K562 (cell line): ENCODE results near the gene UCHL5. TPM values are rescaled to one million over a fixed set of nuclear protein-coding genes. Genes with fewer than 3 reads are reported as not detected.

Experiments used
- ATAC-seq: fragments of 200-7000 bp; cut with Tn5 transposase; 3 replicates; pipeline ENCODE4 v1.9.1; 2020; ENCODE audit warnings: moderate library complexity
- BruUV-seq: library from RNA; stranded (reverse); fragments of 400-500 nt; replicated peaks from 2 replicates; lab custom pipeline; 2021; lab: Mats Ljungman, UMichigan
- CTCF ChIA-PET: fragments of 300-600 bp; formaldehyde crosslinking; extraction: SDS; loops from one replicate; lab custom pipeline; 2021; ENCODE audit warnings: low intra/inter-chr PET ratio; lab: Yijun Ruan, JAX
- POLR2A ChIA-PET: fragments of 300-600, 350-650 bp; sonication (Branson Sonifier 250); formaldehyde crosslinking; extraction: SDS; loops from one replicate; lab custom pipeline; 2021; ENCODE audit warnings: antibody characterized with exemption, inconsistent platforms; lab: Yijun Ruan, JAX
- DNase-seq, 4 experiments: peaks; one replicate each; pipeline versions ENCODE4 v3.0.0 to v3.0.0-alpha.2; 2011 to 2018; ENCODE audit warnings: low spot score in 3 of 4, mixed read lengths in 3 of 4; ENCODE audit errors: extremely low read depth in 1 of 4
- FAIRE-seq: peaks from 2 replicates; lab custom pipeline; 2011; peaks lifted over from hg19 to GRCh38; lab: Jason Lieb, UNC
- H2AFZ ChIP-seq: 2 replicates; pipeline ENCODE4 v1.6.0; 2011; ENCODE audit warnings: low read depth, low read length, control low read depth, inconsistent platforms
- H3K27ac ChIP-seq: fragments of 200-600 bp; 3 replicates; pipeline ENCODE4 v1.8.0; 2011; ENCODE audit warnings: low read depth, mild to moderate bottlenecking, control low read depth, inconsistent platforms, low read length, moderate library complexity, mixed read lengths; ENCODE audit errors: extremely low read depth
- H3K27me3 ChIP-seq, 2 experiments: fragments of 300-600 bp in 1 of 2; 2 replicates in 1 of 2; 3 replicates in 1 of 2; pipeline versions ENCODE4 v1.6.0 to v1.8.0; 2011; ENCODE audit warnings: inconsistent platforms in 2 of 2, low read length in 2 of 2, mild to moderate bottlenecking in 1 of 2, mixed read lengths in 1 of 2, moderate library complexity in 1 of 2; ENCODE audit not compliant: control insufficient read depth in 2 of 2, insufficient read depth in 2 of 2
- H3K36me3 ChIP-seq: fragments of 300-600 bp; 3 replicates; pipeline ENCODE4 v1.8.0; 2011; ENCODE audit warnings: mild to moderate bottlenecking, low read length, inconsistent platforms; ENCODE audit not compliant: control insufficient read depth, insufficient read depth
- H3K4me1 ChIP-seq, 2 experiments: fragments of 200-600 bp in 1 of 2; replicated peaks in 1 of 2; 2 replicates in 1 of 2; 3 replicates in 1 of 2; pipeline versions ENCODE4 v1.5.1 to v1.8.0; 2011; ENCODE audit warnings: inconsistent platforms in 2 of 2, low read length in 2 of 2, mild to moderate bottlenecking in 1 of 2, mixed read lengths in 1 of 2, moderate library complexity in 1 of 2; ENCODE audit not compliant: control insufficient read depth in 2 of 2, insufficient read depth in 2 of 2
- H3K4me2 ChIP-seq: 2 replicates; pipeline ENCODE4 v1.6.1; 2011; ENCODE audit warnings: low read length, control low read depth, inconsistent platforms, mixed read lengths; ENCODE audit not compliant: insufficient read depth
- H3K4me3 ChIP-seq: fragments of 200-600 bp; sonication (generic), shearing (Covaris generic); 2 replicates; pipeline ENCODE4 v1.5.1; 2016; ENCODE audit warnings: control low read depth, inconsistent platforms
- H3K79me2 ChIP-seq: fragments of 200-600 bp; 3 replicates; pipeline ENCODE4 v1.8.0; 2011; ENCODE audit warnings: low read length, inconsistent platforms; ENCODE audit not compliant: control insufficient read depth, insufficient read depth
- H3K9ac ChIP-seq, 2 experiments: 2 replicates each; pipeline versions ENCODE4 v1.6.0 to v1.6.1; 2011; ENCODE audit warnings: low read depth in 2 of 2, low read length in 2 of 2, control low read depth in 1 of 2, inconsistent platforms in 1 of 2, mild to moderate bottlenecking in 1 of 2, mixed read lengths in 1 of 2; ENCODE audit not compliant: insufficient read depth in 1 of 2
- H3K9me1 ChIP-seq: one replicate; pipeline ENCODE4 v1.6.0; 2011; ENCODE audit warnings: inconsistent platforms, mild to moderate bottlenecking, low read length, moderate library complexity; ENCODE audit not compliant: control insufficient read depth, insufficient read depth
- H3K9me3 ChIP-seq: replicated peaks from 2 replicates; pipeline ENCODE4 v1.5.1; 2011; ENCODE audit warnings: low read depth, low read length, inconsistent platforms; ENCODE audit not compliant: control insufficient read depth, insufficient read depth
- H4K20me1 ChIP-seq: replicated peaks from 2 replicates; pipeline ENCODE4 v1.6.1; 2011; ENCODE audit warnings: low read length, inconsistent platforms, mixed read lengths; ENCODE audit not compliant: control insufficient read depth, insufficient read depth
- CBFA2T3 ChIP-seq: fragments of 450-650 bp; IDR thresholded peaks from 2 replicates; pipeline ENCODE4 v1.6.1; 2017
- FOXK2 ChIP-seq, 2 experiments: fragments of 450-650 bp; IDR thresholded peaks in 1 of 2; conservative IDR thresholded peaks in 1 of 2; 2 replicates each; pipeline ENCODE4 v1.6.1; 2016; ENCODE audit warnings: low read depth in 2 of 2, mild to moderate bottlenecking in 1 of 2
- NELFE ChIP-seq: IDR thresholded peaks from 2 replicates; pipeline ENCODE4 v1.6.1; 2011; ENCODE audit warnings: mild to moderate bottlenecking; ENCODE audit not compliant: insufficient read depth, insufficient read length
- SNAPC5 ChIP-seq: fragments of 250-450 bp; sonication (Bioruptor Pico); IDR thresholded peaks from 2 replicates; pipeline ENCODE4 v1.8.0; 2021; ENCODE audit warnings: moderate library complexity, mild to moderate bottlenecking, inconsistent platforms
- SPI1 ChIP-seq: IDR thresholded peaks from 2 replicates; pipeline ENCODE4 v1.6.1; 2011; ENCODE audit warnings: low read depth, low read length, control low read depth, borderline replicate concordance
- TCF3 ChIP-seq: sonication (generic); formaldehyde crosslinking; IDR thresholded peaks from 2 replicates; pipeline ENCODE4 v1.4.0; 2020; ENCODE audit warnings: mild to moderate bottlenecking, missing genetic modification reagents
- ZNF77 ChIP-seq: fragments of 250-450 bp; sonication (Bioruptor Pico); IDR thresholded peaks from 2 replicates; pipeline ENCODE4 v1.5.0; 2020
- WGBS: fragments of 100-300 bp; shearing (Covaris generic); methylation state at CpG from one replicate; pipeline ENCODE4 v1.1.6; 2016; ENCODE audit warnings: low coverage, mixed read lengths; ENCODE audit not compliant: insufficient coverage; ENCODE audit errors: missing lambda C conversion rate; 5-methylcytosine and 5-hydroxymethylcytosine counted together
- in situ Hi-C: fragments of 300-500 bp; cut with MboI; formaldehyde crosslinking; loops from 4 replicates; pipeline ENCODE4 v1.15.0; 2018; ENCODE audit warnings: inconsistent platforms, mixed read lengths
- intact Hi-C: fragments of 100-400 bp; cut with micrococcal nuclease; formaldehyde crosslinking; loops from 2 replicates; pipeline ENCODE4 v1.14.2; 2022
- polyA plus RNA-seq, 8 experiments: library from polyadenylated mRNA; depleted of rRNA in 4 of 8; stranded (reverse) in 5 of 8; unstranded in 3 of 8; fragments of >200 nt; fragmentation: Nextera tagmentation in 2 of 8; fragmentation: Illumina TruSeq in 1 of 8; extraction: Ambion mirVana in 2 of 8; extraction: Trizol in 1 of 8; gene quantifications; 2 replicates each; pipeline versions ENCODE4 v1.2.1 to v1.2.3, GENCODE V29; 2011 to 2014; ENCODE audit warnings: inconsistent platforms in 1 of 8, missing spikeins in 1 of 8
- total RNA-seq, 7 experiments: library from RNA; depleted of rRNA in 6 of 7; stranded (reverse); fragments of >200 nt in 6 of 7; fragmentation: Illumina TruSeq in 2 of 7; extraction: Trizol in 2 of 7; gene quantifications; 2 replicates each; pipeline versions ENCODE4 v1.2.1 to v1.2.3, GENCODE V29; 2011 to 2021; ENCODE audit warnings: low replicate concordance in 1 of 7

The UCHL5 gene
- total and polyA plus RNA-seq, 9 of the 15 experiments (the other 6 are each of a cell fraction or from before 2014, with no cell fraction given) = 61.0 to 206 (median 122) TPM

GRCh38 chr1:192967211-192967877 is 91.8 kb downstream of the UCHL5 start:
- WGBS = 26% methylated on average over 2 of the region's 2 CpGs
- no peak overlapping the region for H3K4me3 ChIP-seq

GRCh38 chr1:192966073-192966472 is 93.1 kb downstream of the UCHL5 start:
- Histone ChIP-seq H3K4me2 (no peak overlapping the region), H3K9me3 (no peaks in the 10 kb centered on the region), H3K79me2 (no peaks in the 10 kb centered on the region), H3K36me3 (no peaks in the 10 kb centered on the region), H3K27me3 (no peaks in the 10 kb centered on the region), H3K27ac (no peak overlapping the region)
- WGBS = 52% methylated on average over 2 of the region's 2 CpGs
- no peak for FAIRE-seq
- POLR2A ChIA-PET = no interaction called here
- in situ Hi-C loops = no loop called here
- TF ChIP-seq NELFE = no peak
- TF ChIP-seq, all 486 proteins: peak for 0
- BruUV-seq = no TSS peak
- intact Hi-C loops = no loop called here
- DNase-seq (no peak), ATAC-seq (no peak)
- Histone ChIP-seq H3K9me1 (no peaks in the 10 kb centered on the region), H3K4me1 (peaks cover 0 to 8% of the 10 kb centered on the region in 2 experiments; a peak in 2 of 5 replicates), H4K20me1 (no peaks in the 10 kb centered on the region), H3K9ac (no peak overlapping the region), H2AFZ (no peak overlapping the region), H3K4me3 (no peak overlapping the region)
- CTCF ChIA-PET = no interaction called here

More at GRCh38 chr1:192967211-192967877, 91.8 kb downstream of the UCHL5 start:
- no peaks in the 10 kb centered on the region for H3K79me2 ChIP-seq
- no peaks in the 10 kb centered on the region for H3K27me3 ChIP-seq
- ATAC-seq = peak; percentile 63
- no peaks in the 10 kb centered on the region for H4K20me1 ChIP-seq
- H3K27ac ChIP-seq = no peak overlapping the region
- H3K36me3 ChIP-seq = no peaks in the 10 kb centered on the region
- POLR2A ChIA-PET = interaction anchor here (0.9 kb wide), 1 partner anchor 10 kb away, joined by 3 read pairs; no protein-coding TSS in a partner anchor
- FAIRE-seq = peak; percentile 52
- H3K9me1 ChIP-seq = no peaks in the 10 kb centered on the region
- H3K4me1 ChIP-seq = peaks cover 3 to 8% of the 10 kb centered on the region in 2 experiments; a peak in 3 of 5 replicates
- intact Hi-C loops = no loop called here
- DNase-seq = peak in 1 of 4 experiments; percentile 26
- peak in 1 of 2 experiments; percentile 27; a peak in 1 of 4 replicates for TF ChIP-seq FOXK2 (conservative IDR thresholded peaks at IDR 0.05 in 1 of 2, IDR thresholded peaks at IDR 0.05 in 1 of 2; ENCODE audit: low read depth in 2 of 2)
- peak; percentile 74; the same call in 1 of the 2 replicates for TF ChIP-seq SPI1
- TF ChIP-seq TCF3 (CRISPR knock-in tag) = peak; percentile 29; the same call in 1 of the 2 replicates
- no peak for TF ChIP-seq SNAPC5 (CRISPR knock-in tag)
- TF ChIP-seq CBFA2T3 = peak; percentile 28
- no peak for TF ChIP-seq ZNF77 (CRISPR knock-in tag)
- TF ChIP-seq, all 486 proteins: peak for 4
- Histone ChIP-seq H2AFZ (peak overlapping the region; percentile 28), H3K4me2 (no peak overlapping the region), H3K9ac (no peak overlapping the region), H3K9me3 (no peaks in the 10 kb centered on the region)
- no TSS peak for BruUV-seq
- CTCF ChIA-PET = no interaction called here
- in situ Hi-C loops = no loop called here
